Neural cell (in vitro differentiated cells): ENCODE results near the gene DUS3L.

Source experiments
- EP300 ChIP-seq: fragments of 450-650 bp; conservative IDR thresholded peaks from 2 replicates; pipeline ENCODE4 v1.6.1; 2014; ENCODE audit warnings: antibody characterized with exemption, mild to moderate bottlenecking, moderate library complexity; ENCODE audit not compliant: poor library complexity, severe bottlenecking
- EZH2 ChIP-seq: fragments of 200-600, 300-800 bp; shearing (Covaris generic), sonication (generic); IDR thresholded peaks from 2 replicates; pipeline ENCODE4 v1.6.1; 2014; ENCODE audit warnings: antibody characterized with exemption, low read length, borderline replicate concordance, mild to moderate bottlenecking; ENCODE audit not compliant: insufficient read depth, poor library complexity, severe bottlenecking
- TAF1 ChIP-seq: IDR thresholded peaks from 2 replicates; pipeline ENCODE4 v1.6.1; 2012; ENCODE audit warnings: low read depth
- TF ChIP-seq, protein P1 (sequence below): fragments of 450-650 bp; IDR thresholded peaks from 2 replicates; pipeline ENCODE4 v1.5.1; 2014; ENCODE audit warnings: antibody characterized with exemption, mild to moderate bottlenecking, moderate library complexity; ENCODE audit not compliant: poor library complexity, severe bottlenecking

DNA sequence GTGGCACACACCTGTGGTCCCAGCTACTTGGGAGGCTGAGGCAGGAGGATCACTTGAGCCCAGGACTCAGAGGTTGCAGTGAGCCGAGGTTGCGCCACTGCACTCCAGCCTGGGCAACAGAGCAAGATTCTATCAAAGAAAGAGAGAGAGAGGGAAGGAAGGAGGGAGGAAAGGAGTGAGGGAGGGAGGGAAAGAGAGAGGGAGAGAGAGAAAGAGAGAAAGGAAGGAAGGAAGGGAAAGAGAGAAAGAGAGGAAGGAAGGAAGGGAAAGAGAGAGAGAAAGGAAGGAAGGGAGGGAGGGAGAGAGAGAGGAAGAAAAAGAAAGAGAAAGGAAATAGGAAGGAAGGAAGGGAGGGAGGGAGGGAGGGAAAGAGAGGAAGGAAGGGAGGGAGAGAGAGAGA, 26.3 kb upstream of the DUS3L start:
- TF ChIP-seq EP300, result no peak
- TF ChIP-seq, protein P1, sequence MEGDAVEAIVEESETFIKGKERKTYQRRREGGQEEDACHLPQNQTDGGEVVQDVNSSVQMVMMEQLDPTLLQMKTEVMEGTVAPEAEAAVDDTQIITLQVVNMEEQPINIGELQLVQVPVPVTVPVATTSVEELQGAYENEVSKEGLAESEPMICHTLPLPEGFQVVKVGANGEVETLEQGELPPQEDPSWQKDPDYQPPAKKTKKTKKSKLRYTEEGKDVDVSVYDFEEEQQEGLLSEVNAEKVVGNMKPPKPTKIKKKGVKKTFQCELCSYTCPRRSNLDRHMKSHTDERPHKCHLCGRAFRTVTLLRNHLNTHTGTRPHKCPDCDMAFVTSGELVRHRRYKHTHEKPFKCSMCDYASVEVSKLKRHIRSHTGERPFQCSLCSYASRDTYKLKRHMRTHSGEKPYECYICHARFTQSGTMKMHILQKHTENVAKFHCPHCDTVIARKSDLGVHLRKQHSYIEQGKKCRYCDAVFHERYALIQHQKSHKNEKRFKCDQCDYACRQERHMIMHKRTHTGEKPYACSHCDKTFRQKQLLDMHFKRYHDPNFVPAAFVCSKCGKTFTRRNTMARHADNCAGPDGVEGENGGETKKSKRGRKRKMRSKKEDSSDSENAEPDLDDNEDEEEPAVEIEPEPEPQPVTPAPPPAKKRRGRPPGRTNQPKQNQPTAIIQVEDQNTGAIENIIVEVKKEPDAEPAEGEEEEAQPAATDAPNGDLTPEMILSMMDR, result no peak
- TF ChIP-seq TAF1, result no peak
- no peak for TF ChIP-seq EZH2
